ENCODE results near the gene MGRN1. TPM values are rescaled to one million over a fixed set of nuclear protein-coding genes. Genes with fewer than 3 reads are reported as not detected.

The MGRN1 gene
- total RNA-seq, 4 donors from 2014 or later, result 49.1 to 127 (median 79.5) TPM

- no peak overlapping the region for H3K27ac ChIP-seq
- intact Hi-C loops (cut with DNase I; ENCODE audit: low total_unique reads), result no loop called here
- H3K4me3 ChIP-seq, result no peak overlapping the region
- peaks cover 3 to 7% (median 5%) of the 10 kb centered on the region in 4 donors for H3K4me1 ChIP-seq
- no peak for TF ChIP-seq POLR2AphosphoS5 (IDR thresholded peaks at IDR 0.05)
- TF ChIP-seq EP300 (IDR thresholded peaks at IDR 0.05; ENCODE audit: low read depth), result no peak
- no peak for TF ChIP-seq POLR2A (IDR thresholded peaks at IDR 0.05)
- TF ChIP-seq CTCF (IDR thresholded peaks at IDR 0.05), result no peak
- in situ Hi-C loops (cut with MboI; ENCODE audit: low pct_ligation_motif_present in 1 of 4, low pct_unique_long_range_greater_than_20kb in 1 of 4, low sequenced_read_pairs in 3 of 4), result no loop called here
- no peaks in the 10 kb centered on the region for H3K36me3 ChIP-seq
- no peak for DNase-seq
- H3K27me3 ChIP-seq, result peaks cover 4% of the 10 kb centered on the region
- WGBS, 2 donors (ENCODE audit: low coverage in 1 of 2), result 19 to 36% methylated on average over 8 to 18 of the region's 18 CpGs
- no peaks in the 10 kb centered on the region for H3K9me3 ChIP-seq
Measured at GRCh38 chr16:4601036-4601863, 23.4 kb upstream of the MGRN1 start.

GRCh38 chr16:4601864-4602186 is 22.8 kb upstream of the MGRN1 start:
- WGBS, 2 donors (ENCODE audit: low coverage in 1 of 2), result 59% methylated on average over 6 of the region's 6 CpGs; no CpG with 5 or more reads in 1 of the 2 donors
- DNase-seq, result no peak
- in situ Hi-C loops (cut with MboI; ENCODE audit: low pct_ligation_motif_present in 1 of 4, low pct_unique_long_range_greater_than_20kb in 1 of 4, low sequenced_read_pairs in 3 of 4), result no loop called here
- Histone ChIP-seq H3K4me3 (no peak overlapping the region), H3K36me3 (no peaks in the 10 kb centered on the region), H3K27ac (no peak overlapping the region), H3K27me3 (peaks cover 4% of the 10 kb centered on the region), H3K9me3 (no peaks in the 10 kb centered on the region), H3K4me1 (peaks cover 3 to 7% (median 5%) of the 10 kb centered on the region in 4 donors)
- TF ChIP-seq POLR2A (IDR thresholded peaks at IDR 0.05) (no peak), POLR2AphosphoS5 (IDR thresholded peaks at IDR 0.05) (no peak), EP300 (IDR thresholded peaks at IDR 0.05; ENCODE audit: low read depth) (no peak), CTCF (IDR thresholded peaks at IDR 0.05) (no peak)
- intact Hi-C loops (cut with DNase I; ENCODE audit: low total_unique reads), result no loop called here

- no peak for DNase-seq
- Histone ChIP-seq H3K4me3 (no peak overlapping the region), H3K27ac (no peak overlapping the region), H3K9me3 (no peaks in the 10 kb centered on the region), H3K27me3 (peaks cover 4% of the 10 kb centered on the region), H3K4me1 (peaks cover 3 to 7% (median 5%) of the 10 kb centered on the region in 4 donors), H3K36me3 (no peaks in the 10 kb centered on the region)
- no CpG with 5 or more reads among the region's 8 CpGs for WGBS, 2 donors (ENCODE audit: low coverage in 1 of 2)
- TF ChIP-seq POLR2A (IDR thresholded peaks at IDR 0.05) (no peak), EP300 (IDR thresholded peaks at IDR 0.05; ENCODE audit: low read depth) (no peak), CTCF (IDR thresholded peaks at IDR 0.05) (no peak), POLR2AphosphoS5 (IDR thresholded peaks at IDR 0.05) (no peak)
- intact Hi-C loops (cut with DNase I; ENCODE audit: low total_unique reads) (no loop called here), in situ Hi-C loops (cut with MboI; ENCODE audit: low pct_ligation_motif_present in 1 of 4, low pct_unique_long_range_greater_than_20kb in 1 of 4, low sequenced_read_pairs in 3 of 4) (no loop called here)
Measured at GRCh38 chr16:4602331-4602730, 22.3 kb upstream of the MGRN1 start.

GRCh38 chr16:4603624-4604170 is 20.9 kb upstream of the MGRN1 start:
- H3K4me3 ChIP-seq, result no peak overlapping the region
- peaks cover 3 to 7% (median 5%) of the 10 kb centered on the region in 4 donors for H3K4me1 ChIP-seq
- peaks cover 0 to 6% (median 0%) of the 10 kb centered on the region in 4 donors for H3K36me3 ChIP-seq
- H3K27me3 ChIP-seq, result peaks cover 4% of the 10 kb centered on the region
- intact Hi-C loops (cut with DNase I; ENCODE audit: low total_unique reads) (no loop called here), in situ Hi-C loops (cut with MboI; ENCODE audit: low pct_ligation_motif_present in 1 of 4, low pct_unique_long_range_greater_than_20kb in 1 of 4, low sequenced_read_pairs in 3 of 4) (no loop called here)
- TF ChIP-seq EP300 (IDR thresholded peaks at IDR 0.05; ENCODE audit: low read depth) (no peak), POLR2A (IDR thresholded peaks at IDR 0.05) (no peak), POLR2AphosphoS5 (IDR thresholded peaks at IDR 0.05) (no peak), CTCF (IDR thresholded peaks at IDR 0.05) (no peak)
- H3K27ac ChIP-seq, result no peak overlapping the region
- 8 to 51% methylated on average over 4 to 13 of the region's 13 CpGs for WGBS, 2 donors (ENCODE audit: low coverage in 1 of 2)
- DNase-seq, result no peak
- H3K9me3 ChIP-seq, result no peaks in the 10 kb centered on the region
